Activated CD4-positive, alpha-beta T cell treated with anti-CD3 and anti-CD28 coated beads for 1 hour (primary cell): ENCODE data around the gene TSHR.
"Not testable (repeated sequence)": the region's sequence is repeated elsewhere in the genome, so short reads cannot be mapped to it uniquely, and the experiment has no call there.

Source experiments
- DNase-seq: peaks from one replicate; pipeline ENCODE4 v3.0.0-alpha.2; 2020

TSHR gene

GRCh38 chr14:81091139-81091538, 135.7 kb downstream of the TSHR start:
- no peak for DNase-seq

- DNase-seq = no peak
Measured at GRCh38 chr14:81091660-81092059, 136.2 kb downstream of the TSHR start.

- DNase-seq = no peak
Measured at GRCh38 chr14:81093651-81094050, 138.2 kb downstream of the TSHR start.

GRCh38 chr14:81095539-81095938, 140.1 kb downstream of the TSHR start:
- no peak for DNase-seq

GRCh38 chr14:81096656-81097055, 141.2 kb downstream of the TSHR start:
- DNase-seq = no peak

GRCh38 chr14:81102217-81102616, 146.8 kb downstream of the TSHR start:
- DNase-seq = no peak

GRCh38 chr14:81103443-81103842, 148.0 kb downstream of the TSHR start:
- DNase-seq = no peak

GRCh38 chr14:81105378-81105777, 150.0 kb downstream of the TSHR start:
- no peak for DNase-seq

- DNase-seq = no peak
Measured at GRCh38 chr14:81105961-81106360, 150.5 kb downstream of the TSHR start.

- DNase-seq = no peak
Measured at GRCh38 chr14:81110186-81110585, 154.8 kb downstream of the TSHR start.

GRCh38 chr14:81113176-81113575, 157.8 kb downstream of the TSHR start:
- DNase-seq = no peak

GRCh38 chr14:81113945-81114820, 158.8 kb downstream of the TSHR start:
- DNase-seq = not testable (repeated sequence)

GRCh38 chr14:81120501-81120900, 165.1 kb downstream of the TSHR start:
- DNase-seq = no peak

GRCh38 chr14:81122326-81122725, 166.9 kb downstream of the TSHR start:
- DNase-seq = no peak

GRCh38 chr14:81123811-81124210, 168.4 kb downstream of the TSHR start:
- no peak for DNase-seq

- DNase-seq = no peak
Measured at GRCh38 chr14:81125536-81125935, 170.1 kb downstream of the TSHR start.

GRCh38 chr14:81127785-81128184, 172.4 kb downstream of the TSHR start:
- DNase-seq = no peak

GRCh38 chr14:81129242-81129641, 173.8 kb downstream of the TSHR start:
- no peak for DNase-seq

- no peak for DNase-seq
Measured at GRCh38 chr14:81132468-81132867, 177.0 kb downstream of the TSHR start.

GRCh38 chr14:81133400-81133799, 178.0 kb downstream of the TSHR start:
- no peak for DNase-seq

GRCh38 chr14:81137316-81137715, 181.9 kb downstream of the TSHR start:
- DNase-seq = no peak

- no peak for DNase-seq
Measured at GRCh38 chr14:81138429-81138828, 183.0 kb downstream of the TSHR start.

- no peak for DNase-seq
Measured at GRCh38 chr14:81141426-81141825, 186.0 kb downstream of the TSHR start.

GRCh38 chr14:81143793-81144192, 188.4 kb downstream of the TSHR start:
- DNase-seq = no peak
